ENCODE data around the gene TLCD5.

Gene TLCD5

GRCh38 chr11:120285256-120285655 lies 39.8 kb upstream of the TLCD5 start:
- DNase-seq (ENCODE audit: low read depth) = no peak
- TF ChIP-seq, protein P1, sequence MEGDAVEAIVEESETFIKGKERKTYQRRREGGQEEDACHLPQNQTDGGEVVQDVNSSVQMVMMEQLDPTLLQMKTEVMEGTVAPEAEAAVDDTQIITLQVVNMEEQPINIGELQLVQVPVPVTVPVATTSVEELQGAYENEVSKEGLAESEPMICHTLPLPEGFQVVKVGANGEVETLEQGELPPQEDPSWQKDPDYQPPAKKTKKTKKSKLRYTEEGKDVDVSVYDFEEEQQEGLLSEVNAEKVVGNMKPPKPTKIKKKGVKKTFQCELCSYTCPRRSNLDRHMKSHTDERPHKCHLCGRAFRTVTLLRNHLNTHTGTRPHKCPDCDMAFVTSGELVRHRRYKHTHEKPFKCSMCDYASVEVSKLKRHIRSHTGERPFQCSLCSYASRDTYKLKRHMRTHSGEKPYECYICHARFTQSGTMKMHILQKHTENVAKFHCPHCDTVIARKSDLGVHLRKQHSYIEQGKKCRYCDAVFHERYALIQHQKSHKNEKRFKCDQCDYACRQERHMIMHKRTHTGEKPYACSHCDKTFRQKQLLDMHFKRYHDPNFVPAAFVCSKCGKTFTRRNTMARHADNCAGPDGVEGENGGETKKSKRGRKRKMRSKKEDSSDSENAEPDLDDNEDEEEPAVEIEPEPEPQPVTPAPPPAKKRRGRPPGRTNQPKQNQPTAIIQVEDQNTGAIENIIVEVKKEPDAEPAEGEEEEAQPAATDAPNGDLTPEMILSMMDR (IDR thresholded peaks at IDR 0.05; ENCODE audit: low read depth, low read length, missing control alignments) = no peak
- no peak overlapping the region for H3K4me3 ChIP-seq (ENCODE audit: low read depth, low read length)

DNA sequence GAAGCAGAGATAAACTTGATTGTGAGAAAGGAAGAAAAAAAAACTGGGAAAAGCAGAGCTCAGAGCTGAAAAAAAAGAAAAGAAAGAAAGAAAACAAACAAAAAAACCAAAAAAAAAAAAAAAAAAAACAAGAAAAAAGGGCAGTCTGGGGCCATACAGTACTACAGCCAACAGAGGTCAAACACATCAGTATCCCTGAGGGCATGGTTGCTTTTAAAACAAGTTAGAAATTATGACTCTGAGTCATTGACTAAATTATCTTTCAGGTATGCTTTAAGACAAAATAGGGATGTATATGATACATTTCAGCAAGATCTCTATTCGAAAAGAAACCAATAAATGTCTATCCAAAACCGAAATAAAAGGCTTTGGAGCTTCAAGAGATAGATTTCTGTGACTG lies 37.1 kb upstream of the TLCD5 start:
- no peak overlapping the region for H3K4me3 ChIP-seq (ENCODE audit: low read depth, low read length)
- TF ChIP-seq, protein P1 (IDR thresholded peaks at IDR 0.05; ENCODE audit: low read depth, low read length, missing control alignments) = no peak
- DNase-seq (ENCODE audit: low read depth) = no peak

DNA sequence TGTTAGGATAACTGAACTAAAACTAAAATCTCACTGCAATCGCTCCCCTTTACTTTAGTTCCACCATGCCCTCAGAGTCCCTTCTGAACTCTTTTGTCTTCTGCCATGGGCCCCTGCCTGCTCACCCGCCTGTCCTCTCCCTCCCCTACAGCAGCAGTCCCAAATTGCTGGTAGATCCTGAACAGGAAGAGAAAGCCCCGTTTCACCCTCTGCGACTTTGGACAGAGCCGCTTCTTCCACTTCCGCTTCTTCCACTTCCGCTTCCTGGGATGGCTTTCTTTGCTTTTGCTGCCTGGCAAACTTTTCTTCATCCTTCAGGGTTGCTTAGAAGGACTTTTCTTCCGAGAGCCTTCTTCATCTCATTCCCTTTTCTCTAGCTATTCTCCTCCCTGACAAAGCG lies 35.7 kb upstream of the TLCD5 start:
- TF ChIP-seq, protein P1 (IDR thresholded peaks at IDR 0.05; ENCODE audit: low read depth, low read length, missing control alignments) = no peak
- no peak overlapping the region for H3K4me3 ChIP-seq (ENCODE audit: low read depth, low read length)
- no peak for DNase-seq (ENCODE audit: low read depth)

DNA sequence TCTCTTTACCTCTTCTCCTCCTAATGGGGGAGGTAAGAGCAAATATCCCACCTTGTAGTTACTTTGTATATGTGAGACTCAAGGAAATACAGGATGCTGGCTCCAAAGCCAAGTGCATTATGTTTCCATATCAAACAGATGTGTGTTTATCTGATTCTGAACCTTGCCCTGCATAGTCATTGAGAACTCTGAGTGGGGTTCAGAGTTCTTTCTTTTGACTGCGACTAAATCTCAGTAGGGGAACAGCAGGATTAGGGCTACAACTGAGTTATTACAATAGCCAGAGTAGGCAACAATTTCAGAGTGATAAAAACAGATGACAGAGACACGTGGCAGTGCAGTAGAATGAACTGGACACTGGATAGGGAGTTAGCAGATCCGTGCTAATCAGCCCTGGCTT lies 34.1 kb upstream of the TLCD5 start:
- DNase-seq (ENCODE audit: low read depth) = no peak
- no peak overlapping the region for H3K4me3 ChIP-seq (ENCODE audit: low read depth, low read length)
- TF ChIP-seq, protein P1 (IDR thresholded peaks at IDR 0.05; ENCODE audit: low read depth, low read length, missing control alignments) = no peak

DNA sequence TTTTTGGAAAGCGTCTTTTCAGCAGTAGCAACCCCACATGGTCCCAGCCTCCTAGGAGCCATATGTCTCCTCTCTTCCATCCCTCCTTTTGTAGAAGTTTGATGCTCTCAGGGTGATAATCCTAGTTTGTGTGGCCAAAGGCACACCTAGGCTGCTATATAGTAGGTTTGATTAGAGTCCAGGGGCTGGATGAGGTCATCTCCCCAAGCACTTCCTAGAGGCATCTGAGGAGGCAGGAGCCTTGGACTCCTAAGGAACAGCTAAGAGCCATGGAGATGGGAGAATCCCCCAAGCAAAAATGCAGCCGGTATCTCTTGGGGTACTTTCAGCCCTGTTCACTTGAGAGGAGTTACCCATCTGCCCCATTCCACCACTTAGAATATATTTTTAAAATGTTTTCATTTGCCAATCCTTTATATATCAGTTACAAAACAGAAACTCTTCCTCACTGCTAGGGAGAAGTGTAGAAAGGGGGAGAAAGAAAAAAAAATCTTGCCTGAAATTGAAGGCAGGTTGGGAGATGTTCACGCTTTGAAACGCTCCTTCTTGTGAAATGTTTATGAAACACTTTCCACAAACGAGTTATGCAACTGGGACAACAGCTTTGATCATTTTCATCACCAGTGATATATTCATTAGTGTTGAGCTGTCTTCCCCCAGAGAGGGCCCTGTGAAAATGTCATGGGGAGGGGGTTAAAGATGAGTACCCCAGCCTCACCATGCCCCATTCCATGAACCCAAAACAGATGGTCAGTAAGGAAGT lies 31.9 kb upstream of the TLCD5 start:
- TF ChIP-seq, protein P1 (IDR thresholded peaks at IDR 0.05; ENCODE audit: low read depth, low read length, missing control alignments) = no peak
- no peak overlapping the region for H3K4me3 ChIP-seq (ENCODE audit: low read depth, low read length)
- no peak for DNase-seq (ENCODE audit: low read depth)

DNA sequence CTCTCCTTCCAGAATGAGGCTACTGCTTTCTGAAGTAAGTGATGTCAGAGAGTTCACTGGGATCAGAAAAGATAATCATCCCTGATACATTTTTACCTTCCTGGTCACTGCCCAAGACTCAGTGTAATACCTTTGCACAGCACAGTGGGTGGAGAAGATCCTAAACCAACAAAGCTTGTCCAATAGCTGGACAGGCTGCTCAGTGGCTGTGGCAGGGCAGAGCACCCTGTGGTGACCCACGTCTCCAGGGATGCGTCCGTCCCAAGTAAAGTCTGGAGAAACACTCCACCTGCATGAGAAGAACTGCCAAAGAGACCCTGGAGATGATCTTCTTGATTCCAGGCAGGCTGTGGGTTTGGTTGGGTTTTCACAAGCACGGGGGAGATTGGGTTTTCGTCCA lies 31.0 kb upstream of the TLCD5 start:
- TF ChIP-seq, protein P1 (IDR thresholded peaks at IDR 0.05; ENCODE audit: low read depth, low read length, missing control alignments) = no peak
- DNase-seq (ENCODE audit: low read depth) = no peak
- H3K4me3 ChIP-seq (ENCODE audit: low read depth, low read length) = no peak overlapping the region

DNA sequence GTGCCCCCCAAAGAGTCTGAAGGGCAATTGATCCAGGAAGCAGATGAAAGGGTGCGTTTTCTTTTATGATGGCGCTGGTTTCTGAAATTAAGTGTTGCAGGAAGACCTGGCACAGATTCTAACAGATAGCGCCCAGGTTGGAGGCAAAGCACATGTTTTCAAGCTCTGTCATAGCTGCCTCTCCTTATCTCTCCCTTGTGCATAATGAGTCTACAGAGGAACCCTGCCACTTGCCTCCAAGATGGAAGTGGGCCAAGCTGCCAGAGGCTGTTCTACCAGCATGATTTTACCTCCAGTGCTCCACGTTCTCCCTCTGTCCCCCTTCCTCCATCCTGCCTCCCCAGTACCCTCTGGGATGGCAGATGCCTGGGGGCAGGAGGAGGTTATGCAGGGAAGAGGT lies 30.0 kb upstream of the TLCD5 start:
- no peak overlapping the region for H3K4me3 ChIP-seq (ENCODE audit: low read depth, low read length)
- no peak for DNase-seq (ENCODE audit: low read depth)
- TF ChIP-seq, protein P1 (IDR thresholded peaks at IDR 0.05; ENCODE audit: low read depth, low read length, missing control alignments) = no peak

Measured in GM12864 (cell line).